GM19397 (cell line): ENCODE results near the gene AFG1L.
"Not testable (repeated sequence)": the region's sequence is repeated elsewhere in the genome, so short reads cannot be mapped to it uniquely, and the experiment has no call there.

Experiments used
- ATAC-seq: cut with Tn5 transposase; IDR thresholded peaks from one replicate; pipeline ENCODE4 v1.9.1; 2021; ENCODE audit warnings: mild to moderate bottlenecking, moderate library complexity; ENCODE audit not compliant: unreplicated experiment

AFG1L gene

GRCh38 chr6:108348655-108349349 is 53.9 kb downstream of the AFG1L start:
- ATAC-seq, result peak; percentile 74

GRCh38 chr6:108350528-108350927 is 55.7 kb downstream of the AFG1L start:
- ATAC-seq, result peak; percentile 71

- ATAC-seq, result no peak
Observed at GRCh38 chr6:108353853-108354252, 59.0 kb downstream of the AFG1L start.

- no peak for ATAC-seq
Observed at GRCh38 chr6:108355120-108355519, 60.3 kb downstream of the AFG1L start.

- no peak for ATAC-seq
Observed at GRCh38 chr6:108355890-108356289, 61.0 kb downstream of the AFG1L start.

- ATAC-seq, result no peak
Observed at GRCh38 chr6:108359901-108360882, 65.3 kb downstream of the AFG1L start.

GRCh38 chr6:108360919-108361311 is 66.1 kb downstream of the AFG1L start:
- no peak for ATAC-seq

GRCh38 chr6:108361312-108361932 is 66.6 kb downstream of the AFG1L start:
- no peak for ATAC-seq

GRCh38 chr6:108362455-108362854 is 67.6 kb downstream of the AFG1L start:
- no peak for ATAC-seq

GRCh38 chr6:108363113-108363512 is 68.3 kb downstream of the AFG1L start:
- ATAC-seq, result no peak

- no peak for ATAC-seq
Observed at GRCh38 chr6:108363889-108364313, 69.0 kb downstream of the AFG1L start.

GRCh38 chr6:108364470-108364869 is 69.6 kb downstream of the AFG1L start:
- no peak for ATAC-seq

GRCh38 chr6:108365478-108365877 is 70.6 kb downstream of the AFG1L start:
- no peak for ATAC-seq

GRCh38 chr6:108366236-108366635 is 71.4 kb downstream of the AFG1L start:
- ATAC-seq, result no peak

GRCh38 chr6:108368431-108369030 is 73.7 kb downstream of the AFG1L start:
- ATAC-seq, result no peak

GRCh38 chr6:108380876-108381275 is 86.0 kb downstream of the AFG1L start:
- ATAC-seq, result no peak

GRCh38 chr6:108383981-108384380 is 89.1 kb downstream of the AFG1L start:
- ATAC-seq, result no peak

- not testable (repeated sequence) for ATAC-seq
Observed at GRCh38 chr6:108389190-108389589, 94.3 kb downstream of the AFG1L start.

- ATAC-seq, result no peak
Observed at GRCh38 chr6:108395297-108395696, 100.4 kb downstream of the AFG1L start.

GRCh38 chr6:108403236-108403635 is 108.4 kb downstream of the AFG1L start:
- no peak for ATAC-seq

GRCh38 chr6:108406943-108407342 is 112.1 kb downstream of the AFG1L start:
- ATAC-seq, result no peak
